ENCODE data around the gene NKIRAS2.

DNA sequence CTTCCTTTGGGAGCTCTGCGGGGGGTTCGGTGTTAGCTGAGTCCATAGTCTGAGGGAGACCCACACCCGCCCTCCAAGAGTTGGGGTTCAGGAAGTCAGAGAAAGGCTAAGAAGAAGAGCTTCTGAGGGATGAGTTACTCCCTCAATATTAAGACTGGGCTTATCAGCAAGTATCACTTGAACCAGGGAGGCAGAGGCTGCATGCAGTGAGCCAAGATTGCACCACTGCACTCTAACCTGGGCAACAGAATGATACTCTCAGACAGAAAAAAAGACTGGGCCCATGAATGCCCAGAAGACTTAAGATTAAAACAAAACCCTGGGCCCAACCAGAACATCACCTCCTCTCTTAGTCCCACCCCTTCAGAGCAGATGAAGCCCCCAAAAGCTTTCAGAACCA is 6.0 kb downstream of the NKIRAS2 start:
- TF ChIP-seq, protein P1, sequence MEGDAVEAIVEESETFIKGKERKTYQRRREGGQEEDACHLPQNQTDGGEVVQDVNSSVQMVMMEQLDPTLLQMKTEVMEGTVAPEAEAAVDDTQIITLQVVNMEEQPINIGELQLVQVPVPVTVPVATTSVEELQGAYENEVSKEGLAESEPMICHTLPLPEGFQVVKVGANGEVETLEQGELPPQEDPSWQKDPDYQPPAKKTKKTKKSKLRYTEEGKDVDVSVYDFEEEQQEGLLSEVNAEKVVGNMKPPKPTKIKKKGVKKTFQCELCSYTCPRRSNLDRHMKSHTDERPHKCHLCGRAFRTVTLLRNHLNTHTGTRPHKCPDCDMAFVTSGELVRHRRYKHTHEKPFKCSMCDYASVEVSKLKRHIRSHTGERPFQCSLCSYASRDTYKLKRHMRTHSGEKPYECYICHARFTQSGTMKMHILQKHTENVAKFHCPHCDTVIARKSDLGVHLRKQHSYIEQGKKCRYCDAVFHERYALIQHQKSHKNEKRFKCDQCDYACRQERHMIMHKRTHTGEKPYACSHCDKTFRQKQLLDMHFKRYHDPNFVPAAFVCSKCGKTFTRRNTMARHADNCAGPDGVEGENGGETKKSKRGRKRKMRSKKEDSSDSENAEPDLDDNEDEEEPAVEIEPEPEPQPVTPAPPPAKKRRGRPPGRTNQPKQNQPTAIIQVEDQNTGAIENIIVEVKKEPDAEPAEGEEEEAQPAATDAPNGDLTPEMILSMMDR (IDR thresholded peaks at IDR 0.05; ENCODE audit: low read depth, low read length, poor library complexity, severe bottlenecking) = no peak
- no peak for TF ChIP-seq EZH2phosphoT487 (IDR thresholded peaks at IDR 0.05; ENCODE audit: borderline replicate concordance, low read length)
